ENCODE results near the gene NUTM2F.
"Not testable (repeated sequence)": the region's sequence is repeated elsewhere in the genome, so short reads cannot be mapped to it uniquely, and the experiment has no call there.

The NUTM2F gene

DNA sequence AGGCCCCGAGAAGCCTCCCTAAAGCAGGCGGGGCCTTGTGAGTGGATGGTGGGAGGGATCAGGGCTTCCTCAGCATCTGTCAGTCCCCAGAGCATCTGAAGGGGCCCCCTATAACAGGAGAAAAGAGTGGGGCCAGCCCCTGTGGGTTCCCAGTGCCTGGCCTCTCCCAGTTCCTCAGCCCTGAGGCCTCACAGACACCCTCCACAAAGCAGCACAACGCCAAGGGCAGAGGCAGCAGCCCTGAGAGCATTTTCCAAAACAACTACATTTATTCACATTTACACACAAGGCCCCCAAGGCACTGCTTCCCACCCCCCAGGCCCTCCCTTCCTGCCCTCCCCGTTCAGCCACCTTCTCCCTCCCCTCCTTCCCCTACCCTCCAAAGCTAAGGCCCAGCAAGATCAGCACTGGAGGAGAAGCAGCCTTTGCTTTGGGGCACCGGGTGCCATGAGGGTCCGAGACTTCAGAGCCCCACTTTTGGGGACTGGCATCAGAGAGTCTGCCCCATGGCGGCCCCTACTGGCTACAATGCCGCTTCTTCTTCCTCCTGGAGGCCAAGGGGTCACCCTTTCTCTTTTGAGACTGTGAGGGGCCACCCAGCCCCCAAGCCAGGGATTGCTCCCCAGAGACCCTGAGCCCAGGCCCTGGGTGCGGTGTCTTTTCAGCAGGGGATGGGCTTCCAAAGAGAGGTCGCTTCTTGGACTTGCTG, 10.3 kb downstream of the NUTM2F start:
- H3K4me3 ChIP-seq (ENCODE audit: low read length); DNase-seq (ENCODE audit: low read depth): not testable (repeated sequence)

DNA sequence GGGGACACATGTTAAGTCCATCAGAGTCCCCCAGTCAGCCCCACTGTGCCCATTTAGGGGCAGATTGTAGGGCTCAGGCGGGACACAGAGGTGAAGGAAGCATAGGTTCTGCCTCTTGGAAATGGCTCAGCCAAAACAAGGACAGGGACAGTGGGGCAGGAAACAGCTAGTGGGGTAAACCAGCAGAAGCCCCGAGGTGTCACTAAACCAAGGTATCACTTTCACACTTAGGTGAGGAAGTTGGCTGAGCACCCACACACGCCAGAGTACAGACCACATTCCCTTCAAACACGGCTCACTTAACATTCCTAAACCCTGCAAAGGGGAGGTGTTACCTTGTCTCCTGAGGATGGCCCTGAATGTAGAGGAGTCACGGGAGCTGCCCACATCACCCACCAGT, 12.2 kb downstream of the NUTM2F start:
- H3K4me3 ChIP-seq (ENCODE audit: low read length); DNase-seq (ENCODE audit: low read depth): not testable (repeated sequence)

DNA sequence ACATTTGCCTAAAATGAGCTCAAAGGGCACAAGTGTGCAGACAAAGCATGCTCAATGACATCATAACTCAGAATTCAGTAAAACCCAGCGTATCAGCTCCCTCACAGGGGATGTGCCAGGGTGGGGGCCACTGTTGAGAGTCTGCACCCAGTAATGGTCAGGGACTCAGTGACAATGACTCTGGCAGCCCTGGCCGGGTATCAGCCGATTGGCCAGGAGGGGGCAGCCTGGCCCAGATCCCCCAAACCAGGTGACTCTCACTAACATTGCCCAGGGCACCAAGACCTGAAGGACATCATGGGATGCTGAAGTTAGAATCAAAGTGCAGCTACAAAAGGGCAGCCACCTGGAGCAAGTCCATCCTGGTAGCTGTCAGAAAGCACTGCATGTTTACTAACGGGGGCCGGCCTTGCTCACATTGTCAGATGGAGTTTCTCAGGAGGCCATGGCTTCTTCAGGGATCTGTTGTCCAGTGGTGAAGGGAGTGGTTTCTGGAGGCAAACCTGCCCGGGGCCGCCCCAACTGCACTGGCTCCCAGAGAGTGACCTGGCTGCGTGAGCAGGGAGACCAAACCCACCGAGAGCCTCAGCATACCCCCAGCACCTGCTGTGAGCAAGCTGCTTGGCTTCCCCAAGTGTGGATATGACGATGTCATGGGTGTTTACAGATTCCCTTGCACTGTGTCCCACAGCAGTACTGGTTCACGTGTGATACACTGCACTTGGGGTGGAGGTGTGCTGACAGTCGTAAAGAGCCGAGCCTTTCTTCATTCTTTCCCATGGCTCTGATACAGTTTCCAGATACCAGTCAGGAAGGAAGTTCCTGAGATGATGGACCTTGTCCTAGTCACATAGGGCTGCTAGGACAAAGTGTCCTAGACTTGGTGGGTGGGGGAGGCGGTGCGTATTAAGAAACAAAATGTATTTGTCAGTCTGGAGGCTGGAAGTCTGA, 13.1 kb downstream of the NUTM2F start:
- not testable (repeated sequence) for H3K4me3 ChIP-seq (ENCODE audit: low read length); DNase-seq (ENCODE audit: low read depth)

DNA sequence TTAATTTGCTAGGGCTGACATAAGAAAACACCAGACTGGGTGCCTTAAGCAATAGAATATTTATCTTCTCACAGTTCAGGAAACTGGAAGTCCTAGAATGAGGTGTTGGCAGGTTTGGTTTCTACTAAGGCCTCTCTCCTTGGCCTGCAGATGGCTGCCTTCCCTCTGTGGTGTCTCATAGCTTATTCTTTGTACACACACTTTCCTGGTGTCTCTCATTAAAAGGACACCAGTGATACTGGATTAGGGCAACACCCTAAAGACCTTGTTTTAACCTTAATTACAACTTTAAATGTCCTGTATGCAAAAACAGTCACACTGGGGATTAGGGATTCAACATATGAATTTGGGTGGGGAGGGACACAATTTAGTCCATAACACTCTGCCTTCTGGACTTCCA, 25.1 kb downstream of the NUTM2F start:
- TF ChIP-seq, protein P1, sequence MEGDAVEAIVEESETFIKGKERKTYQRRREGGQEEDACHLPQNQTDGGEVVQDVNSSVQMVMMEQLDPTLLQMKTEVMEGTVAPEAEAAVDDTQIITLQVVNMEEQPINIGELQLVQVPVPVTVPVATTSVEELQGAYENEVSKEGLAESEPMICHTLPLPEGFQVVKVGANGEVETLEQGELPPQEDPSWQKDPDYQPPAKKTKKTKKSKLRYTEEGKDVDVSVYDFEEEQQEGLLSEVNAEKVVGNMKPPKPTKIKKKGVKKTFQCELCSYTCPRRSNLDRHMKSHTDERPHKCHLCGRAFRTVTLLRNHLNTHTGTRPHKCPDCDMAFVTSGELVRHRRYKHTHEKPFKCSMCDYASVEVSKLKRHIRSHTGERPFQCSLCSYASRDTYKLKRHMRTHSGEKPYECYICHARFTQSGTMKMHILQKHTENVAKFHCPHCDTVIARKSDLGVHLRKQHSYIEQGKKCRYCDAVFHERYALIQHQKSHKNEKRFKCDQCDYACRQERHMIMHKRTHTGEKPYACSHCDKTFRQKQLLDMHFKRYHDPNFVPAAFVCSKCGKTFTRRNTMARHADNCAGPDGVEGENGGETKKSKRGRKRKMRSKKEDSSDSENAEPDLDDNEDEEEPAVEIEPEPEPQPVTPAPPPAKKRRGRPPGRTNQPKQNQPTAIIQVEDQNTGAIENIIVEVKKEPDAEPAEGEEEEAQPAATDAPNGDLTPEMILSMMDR (conservative IDR thresholded peaks at IDR 0.05; ENCODE audit: low read length): no peak
- no peak for DNase-seq (ENCODE audit: low read depth)

DNA sequence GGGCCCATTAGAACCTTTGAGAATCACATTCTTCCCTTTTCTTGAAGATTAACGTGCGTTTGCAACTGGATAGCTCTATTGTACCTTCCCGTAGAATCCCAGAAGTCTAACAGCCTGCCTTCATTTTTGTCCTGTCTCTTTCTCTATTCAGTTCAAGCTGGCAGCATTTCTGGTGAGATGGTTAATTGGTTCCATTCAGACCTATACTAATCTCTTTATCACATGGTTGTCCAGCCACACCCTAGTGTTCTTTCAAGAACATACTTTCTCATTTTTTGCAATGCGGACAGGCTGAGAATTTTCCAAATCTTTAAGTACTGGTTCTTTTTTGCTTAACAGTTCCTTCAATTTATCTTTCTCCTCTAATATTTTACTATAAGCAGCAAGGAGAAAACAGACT, 26.0 kb downstream of the NUTM2F start:
- DNase-seq (ENCODE audit: low read depth): no peak
- no peak overlapping the region for H3K4me3 ChIP-seq (ENCODE audit: low read length)
- TF ChIP-seq, protein P1 (conservative IDR thresholded peaks at IDR 0.05; ENCODE audit: low read length): no peak

More for the DNA sequence above, 25.1 kb downstream of the NUTM2F start:
- H3K4me3 ChIP-seq (ENCODE audit: low read length): no peak overlapping the region

DNA sequence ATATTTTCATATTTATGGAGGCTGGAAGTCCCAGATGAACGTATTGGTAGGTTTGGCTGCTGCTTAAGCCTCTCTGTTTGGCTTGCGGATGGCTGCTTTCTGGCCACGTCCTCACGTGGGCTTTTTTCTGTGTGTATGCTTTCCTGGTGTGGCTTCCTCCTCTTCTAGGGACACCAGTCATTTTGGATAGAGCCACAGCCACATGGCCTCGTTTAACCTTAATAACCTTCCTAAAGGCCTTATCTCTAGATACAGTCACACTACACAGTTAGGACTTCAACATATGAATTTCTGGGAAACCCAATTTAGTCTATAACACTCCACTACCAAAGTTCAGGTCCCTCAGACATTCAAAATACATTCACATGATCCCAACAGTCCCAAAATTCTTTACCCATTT, 26.9 kb downstream of the NUTM2F start:
- H3K4me3 ChIP-seq (ENCODE audit: low read length): no peak overlapping the region
- DNase-seq (ENCODE audit: low read depth): no peak
- TF ChIP-seq, protein P1 (conservative IDR thresholded peaks at IDR 0.05; ENCODE audit: low read length): no peak

DNA sequence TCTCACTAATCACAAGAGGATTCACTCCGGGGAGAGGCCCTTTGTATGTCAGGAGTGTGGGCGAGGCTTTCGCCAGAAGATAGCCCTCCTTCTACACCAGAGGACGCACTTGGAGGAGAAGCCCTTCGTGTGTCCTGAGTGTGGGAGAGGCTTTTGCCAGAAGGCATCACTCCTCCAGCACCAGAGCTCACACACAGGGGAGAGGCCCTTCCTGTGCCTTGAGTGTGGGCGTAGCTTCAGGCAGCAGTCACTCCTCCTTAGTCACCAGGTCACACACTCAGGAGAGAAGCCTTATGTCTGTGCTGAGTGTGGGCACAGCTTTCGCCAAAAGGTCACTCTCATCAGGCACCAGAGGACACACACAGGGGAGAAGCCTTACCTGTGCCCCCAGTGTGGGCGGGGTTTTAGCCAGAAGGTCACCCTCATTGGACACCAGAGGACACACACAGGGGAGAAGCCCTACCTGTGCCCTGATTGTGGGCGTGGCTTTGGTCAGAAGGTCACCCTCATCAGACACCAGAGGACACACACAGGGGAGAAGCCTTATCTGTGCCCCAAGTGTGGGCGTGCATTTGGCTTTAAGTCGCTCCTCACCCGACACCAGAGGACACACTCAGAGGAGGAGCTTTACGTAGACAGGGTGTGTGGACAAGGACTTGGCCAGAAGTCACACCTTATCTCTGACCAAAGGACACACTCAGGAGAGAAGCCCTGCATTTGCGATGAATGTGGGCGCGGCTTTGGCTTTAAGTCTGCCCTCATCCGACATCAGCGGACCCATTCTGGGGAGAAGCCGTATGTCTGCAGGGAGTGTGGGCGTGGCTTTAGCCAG, 27.8 kb downstream of the NUTM2F start:
- TF ChIP-seq, protein P1 (conservative IDR thresholded peaks at IDR 0.05; ENCODE audit: low read length): no peak
- H3K4me3 ChIP-seq (ENCODE audit: low read length): no peak overlapping the region
- no peak for DNase-seq (ENCODE audit: low read depth)

DNA sequence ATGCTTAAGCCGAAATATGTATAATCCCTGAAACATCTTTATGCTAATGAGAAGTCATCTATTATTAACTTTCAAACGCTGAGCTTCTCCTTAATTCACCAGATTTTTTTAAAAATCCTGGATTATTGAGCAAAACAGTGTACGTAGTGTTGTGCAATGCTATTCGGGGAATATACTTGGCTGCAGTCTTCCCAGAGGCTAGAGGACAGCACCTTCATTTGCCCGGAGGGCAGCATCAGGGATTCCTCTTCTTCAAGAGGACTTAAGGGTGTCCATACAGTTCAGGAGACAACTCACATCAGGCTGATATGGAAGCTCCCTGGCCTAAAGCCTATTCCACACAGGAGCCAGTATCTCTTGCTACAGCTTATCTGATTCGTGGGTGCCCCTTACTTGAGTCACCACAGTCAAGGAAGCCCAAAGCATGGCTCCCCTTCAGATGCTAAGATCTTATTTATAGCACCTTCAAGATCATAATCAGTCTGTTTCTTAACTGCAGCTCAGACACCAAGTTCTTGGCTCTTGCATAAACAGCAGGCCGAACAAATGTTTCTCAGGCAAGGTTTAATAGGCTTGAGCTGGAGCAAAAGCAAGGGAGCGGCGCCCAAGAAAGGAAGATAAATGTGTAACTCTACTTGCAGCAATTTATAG, 29.4 kb downstream of the NUTM2F start:
- H3K4me3 ChIP-seq (ENCODE audit: low read length): no peak overlapping the region
- TF ChIP-seq, protein P1 (conservative IDR thresholded peaks at IDR 0.05; ENCODE audit: low read length): no peak
- no peak for DNase-seq (ENCODE audit: low read depth)

Data from AG10803 (cell line).